Activated CD4-positive, alpha-beta T cell treated with anti-CD3 and anti-CD28 coated beads, Interleukin-2, amount 50 U/mL, for 24 hours (primary cell): ENCODE data around the gene MAGEE2.
"Not testable (repeated sequence)": the region's sequence is repeated elsewhere in the genome, so short reads cannot be mapped to it uniquely, and the experiment has no call there.

ENCODE experiments used
- DNase-seq, 2 donors: peaks; one replicate each; pipeline ENCODE4 v3.0.0-alpha.2; 2020; ENCODE audit warnings: low read depth in 1 of 2, low spot score in 1 of 2

MAGEE2 gene

GRCh38 chrX:75784680-75785491 is at the start of gene MAGEE2:
Gene MAGEE2, minus strand, starts transcription at chrX:75785254. Its CDS starts 203 bp downstream, at chrX:75785051.
- DNase-seq, result no peak

GRCh38 chrX:75786290-75786689 is 1.2 kb upstream of the MAGEE2 start:
- no peak for DNase-seq

GRCh38 chrX:75781611-75782010 is 3.4 kb downstream of the MAGEE2 start:
- no peak for DNase-seq

GRCh38 chrX:75768063-75768462 is 17.0 kb downstream of the MAGEE2 start:
- DNase-seq, result not testable (repeated sequence)

- no peak for DNase-seq
Observed at GRCh38 chrX:75748431-75748830, 36.6 kb downstream of the MAGEE2 start.

- DNase-seq, result peak in 1 of 2 donors; percentile 4
Observed at GRCh38 chrX:75746891-75747639, 38.0 kb downstream of the MAGEE2 start.
